DMS153 (cell line): ENCODE measurements around the gene EPHA1.
"Not testable (repeated sequence)": the region's sequence is repeated elsewhere in the genome, so short reads cannot be mapped to it uniquely, and the experiment has no call there.

Experiments
- DNase-seq: peaks from one replicate; lab custom pipeline; 2025; lab: John Stamatoyannopoulos, UW

Gene EPHA1

GRCh38 chr7:143429770-143430698 lies 21.4 kb upstream of the EPHA1 start:
- no peak for DNase-seq

- no peak for DNase-seq
Observed at GRCh38 chr7:143426479-143427142, 18.0 kb upstream of the EPHA1 start.

- not testable (repeated sequence) for DNase-seq
Observed at GRCh38 chr7:143424476-143424875, 15.8 kb upstream of the EPHA1 start.

GRCh38 chr7:143422033-143422432 lies 13.4 kb upstream of the EPHA1 start:
- no peak for DNase-seq

GRCh38 chr7:143420624-143421023 lies 12.0 kb upstream of the EPHA1 start:
- not testable (repeated sequence) for DNase-seq

GRCh38 chr7:143419880-143420279 lies 11.2 kb upstream of the EPHA1 start:
- DNase-seq: no peak

- DNase-seq: no peak
Observed at GRCh38 chr7:143418681-143419458, 10.2 kb upstream of the EPHA1 start.

- no peak for DNase-seq
Observed at GRCh38 chr7:143417734-143418383, 9.2 kb upstream of the EPHA1 start.

GRCh38 chr7:143416565-143417149 lies 8.0 kb upstream of the EPHA1 start:
- DNase-seq: no peak

- DNase-seq: no peak
Observed at GRCh38 chr7:143415742-143416397, 7.2 kb upstream of the EPHA1 start.

GRCh38 chr7:143415209-143415608 lies 6.6 kb upstream of the EPHA1 start:
- DNase-seq: not testable (repeated sequence)

- no peak for DNase-seq
Observed at GRCh38 chr7:143413123-143413522, 4.5 kb upstream of the EPHA1 start.

- DNase-seq: no peak
Observed at GRCh38 chr7:143411976-143412708, 3.5 kb upstream of the EPHA1 start.

GRCh38 chr7:143410521-143411004 lies 1.9 kb upstream of the EPHA1 start:
- no peak for DNase-seq

- no peak for DNase-seq
Observed at GRCh38 chr7:143408252-143408685, 387 bp downstream of the EPHA1 start.

- no peak for DNase-seq
Observed at GRCh38 chr7:143407287-143408251, 1.1 kb downstream of the EPHA1 start.

- DNase-seq: no peak
Observed at GRCh38 chr7:143406002-143406357, 2.7 kb downstream of the EPHA1 start.

GRCh38 chr7:143405173-143406001 lies 3.3 kb downstream of the EPHA1 start:
- no peak for DNase-seq
